Natural killer cell (primary cell): Measurements from ENCODE around the gene LPAR1. TPM values are rescaled to one million over a fixed set of nuclear protein-coding genes. Genes with fewer than 3 reads are reported as not detected.

Experiments used
- ATAC-seq, 3 donors: fragments of 150-1000 bp in 2 of 3; fragments of 200-7000 bp in 1 of 3; cut with Tn5 transposase; 1 replicate in 1 of 3; 2 replicates in 2 of 3; pipeline ENCODE4 v1.10.0; 2021; ENCODE audit warnings: mild to moderate bottlenecking in 2 of 3, moderate library complexity in 2 of 3
- DNase-seq, 2 donors: peaks; one replicate each; pipeline versions ENCODE4 v3.0.0 to v3.0.0-alpha.2; 2013 to 2021; ENCODE audit warnings: mixed read lengths in 1 of 2
- H3K27ac ChIP-seq: one replicate; pipeline ENCODE4 v1.5.1; 2013; ENCODE audit warnings: mild to moderate bottlenecking, low read length
- H3K27me3 ChIP-seq: one replicate; pipeline ENCODE4 v1.6.1; 2013; ENCODE audit warnings: low read length; ENCODE audit not compliant: control insufficient read depth, insufficient read depth
- H3K36me3 ChIP-seq: one replicate; pipeline ENCODE4 v1.6.1; 2013; ENCODE audit warnings: low read length; ENCODE audit not compliant: control insufficient read depth, insufficient read depth
- H3K4me1 ChIP-seq: one replicate; pipeline ENCODE4 v1.6.1; 2013; ENCODE audit warnings: low read length; ENCODE audit not compliant: control insufficient read depth, insufficient read depth
- H3K4me3 ChIP-seq: one replicate; pipeline ENCODE4 v1.5.1; 2013; ENCODE audit warnings: low read length
- H3K9me3 ChIP-seq: one replicate; pipeline ENCODE4 v1.6.1; 2013; ENCODE audit warnings: low read length; ENCODE audit not compliant: control insufficient read depth, insufficient read depth
- H3K27ac Mint-ChIP-seq, 2 donors: one replicate each; pipeline ENCODE4 v1.8.0; 2022; ENCODE audit warnings: mild to moderate bottlenecking in 2 of 2, mixed read lengths in 2 of 2, moderate library complexity in 1 of 2
- H3K27me3 Mint-ChIP-seq, 2 donors: one replicate each; pipeline ENCODE4 v1.8.0; 2022; ENCODE audit warnings: low read depth in 2 of 2, mixed read lengths in 2 of 2
- H3K36me3 Mint-ChIP-seq: one replicate; pipeline ENCODE4 v1.8.0; 2022; ENCODE audit warnings: mixed read lengths
- H3K4me1 Mint-ChIP-seq, 2 donors: one replicate each; pipeline ENCODE4 v1.8.0; 2022; ENCODE audit warnings: mixed read lengths in 2 of 2
- H3K4me3 Mint-ChIP-seq: one replicate; pipeline ENCODE4 v1.8.0; 2022; ENCODE audit warnings: mild to moderate bottlenecking, moderate library complexity, mixed read lengths
- H3K9me3 Mint-ChIP-seq, 2 donors: one replicate each; pipeline ENCODE4 v1.8.0; 2022; ENCODE audit warnings: mixed read lengths in 2 of 2
- CTCF ChIP-seq: fragments of 200-600 bp; IDR thresholded peaks from one replicate; pipeline ENCODE4 v1.8.0; 2022; ENCODE audit warnings: antibody characterized with exemption
- WGBS: methylation state at CpG from one replicate; pipeline ENCODE4 v1.1.7; 2013; ENCODE audit warnings: missing lambda C conversion rate; ENCODE audit not compliant: insufficient coverage; 5-methylcytosine and 5-hydroxymethylcytosine counted together
- intact Hi-C: fragments of 100-400 bp; cut with micrococcal nuclease; formaldehyde crosslinking; loops from one replicate; pipeline ENCODE4 v1.14.2; 2022
- total RNA-seq, 4 donors: library from RNA; stranded (reverse); fragments of 120-200 nt in 1 of 4; gene quantifications; one replicate each; pipeline versions ENCODE4 v1.2.3 to v1.2.4, GENCODE V29; 2013 to 2022

Gene LPAR1
- total RNA-seq, 3 donors from 2014 or later (not counting 1 experiment from before 2014, with no cell fraction given) = 0.48 to 0.50 TPM; not detected in 1

GRCh38 chr9:110938242-110938641 is 100.0 kb downstream of the LPAR1 start:
- DNase-seq = no peak
- no peak for ATAC-seq
- no peak overlapping the region for H3K27ac Mint-ChIP-seq
- no peaks in the 10 kb centered on the region for H3K9me3 ChIP-seq
- H3K9me3 Mint-ChIP-seq = peaks cover 4% of the 10 kb centered on the region in 2 donors
- H3K4me1 Mint-ChIP-seq = peaks cover 0 to 5% of the 10 kb centered on the region in 2 donors
- H3K27me3 ChIP-seq = no peaks in the 10 kb centered on the region
- no peak overlapping the region for H3K4me3 ChIP-seq
- H3K36me3 ChIP-seq = no peaks in the 10 kb centered on the region
- no peak overlapping the region for H3K4me3 Mint-ChIP-seq
- no peaks in the 10 kb centered on the region for H3K27me3 Mint-ChIP-seq
- no peak for TF ChIP-seq CTCF
- no peaks in the 10 kb centered on the region for H3K36me3 Mint-ChIP-seq
- no peak overlapping the region for H3K27ac ChIP-seq
- peaks cover 4% of the 10 kb centered on the region for H3K4me1 ChIP-seq
- WGBS = 75% methylated on average over 3 of the region's 3 CpGs
- intact Hi-C loops = no loop called here

GRCh38 chr9:110936719-110937452 is 101.4 kb downstream of the LPAR1 start:
- Histone ChIP-seq H3K27me3 (no peaks in the 10 kb centered on the region), H3K9me3 (peaks cover 4% of the 10 kb centered on the region), H3K27ac (no peak overlapping the region), H3K4me3 (no peak overlapping the region), H3K36me3 (no peaks in the 10 kb centered on the region), H3K4me1 (peaks cover 4% of the 10 kb centered on the region)
- no peak for ATAC-seq
- no peak for TF ChIP-seq CTCF
- WGBS = 76% methylated on average over 3 of the region's 3 CpGs
- intact Hi-C loops = no loop called here
- H3K9me3 Mint-ChIP-seq = peaks cover 3 to 4% of the 10 kb centered on the region in 2 donors
- no peak for DNase-seq
- no peak overlapping the region for H3K27ac Mint-ChIP-seq
- no peaks in the 10 kb centered on the region for H3K27me3 Mint-ChIP-seq
- peaks cover 0 to 9% of the 10 kb centered on the region in 2 donors for H3K4me1 Mint-ChIP-seq
- H3K4me3 Mint-ChIP-seq = no peak overlapping the region
- no peaks in the 10 kb centered on the region for H3K36me3 Mint-ChIP-seq

GRCh38 chr9:110936237-110936636 is 102.0 kb downstream of the LPAR1 start:
- Histone ChIP-seq H3K36me3 (no peaks in the 10 kb centered on the region), H3K4me1 (peaks cover 4% of the 10 kb centered on the region), H3K27ac (no peak overlapping the region), H3K4me3 (no peak overlapping the region), H3K27me3 (no peaks in the 10 kb centered on the region), H3K9me3 (peaks cover 4% of the 10 kb centered on the region)
- intact Hi-C loops = no loop called here
- Mint-ChIP-seq H3K27me3 (no peaks in the 10 kb centered on the region), H3K4me1 (peaks cover 0 to 9% of the 10 kb centered on the region in 2 donors), H3K36me3 (no peaks in the 10 kb centered on the region), H3K9me3 (peaks cover 2 to 4% of the 10 kb centered on the region in 2 donors), H3K27ac (no peak overlapping the region), H3K4me3 (no peak overlapping the region)
- 95% methylated on average over 3 of the region's 3 CpGs for WGBS
- no peak for ATAC-seq
- no peak for DNase-seq
- TF ChIP-seq CTCF = no peak

DNA sequence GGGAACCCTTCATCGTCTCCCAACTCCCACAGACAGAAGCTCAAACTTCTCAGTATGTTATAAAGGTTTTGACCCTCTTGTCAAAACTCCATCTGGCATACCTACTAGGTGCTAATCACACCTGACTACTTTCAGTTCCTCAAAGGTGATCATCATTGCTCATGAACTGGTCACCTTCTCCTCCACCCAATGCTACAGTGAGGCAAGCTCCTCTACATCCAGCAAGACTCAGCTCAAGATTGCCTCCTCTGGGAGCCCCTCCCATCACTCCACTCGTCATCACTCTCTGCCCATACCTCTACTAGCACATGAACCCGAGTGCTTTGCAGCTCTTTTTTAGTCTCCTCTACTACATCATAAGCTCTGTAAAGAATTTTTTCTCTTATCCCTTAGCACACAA is 102.4 kb downstream of the LPAR1 start:
- Histone ChIP-seq H3K27me3 (no peaks in the 10 kb centered on the region), H3K36me3 (no peaks in the 10 kb centered on the region), H3K27ac (no peak overlapping the region), H3K4me1 (peaks cover 4% of the 10 kb centered on the region), H3K4me3 (no peak overlapping the region), H3K9me3 (peaks cover 4% of the 10 kb centered on the region)
- Mint-ChIP-seq H3K9me3 (peaks cover 2 to 4% of the 10 kb centered on the region in 2 donors), H3K4me1 (peaks cover 0 to 9% of the 10 kb centered on the region in 2 donors), H3K27ac (no peak overlapping the region), H3K27me3 (no peaks in the 10 kb centered on the region), H3K36me3 (no peaks in the 10 kb centered on the region), H3K4me3 (no peak overlapping the region)
- ATAC-seq (no peak), DNase-seq (no peak)
- WGBS = 88% methylated on average over 2 of the region's 3 CpGs
- TF ChIP-seq CTCF = no peak
- intact Hi-C loops = no loop called here
